Liver (tissue), 9 donors: ENCODE data around the gene CDH7. TPM values are rescaled to one million over a fixed set of nuclear protein-coding genes. Genes with fewer than 3 reads are reported as not detected.

ENCODE experiments used
- DNase-seq: peaks from one replicate; pipeline ENCODE4 v3.0.0-alpha.2; 2017; ENCODE audit warnings: low spot score
- H3K27ac ChIP-seq, 2 donors: one replicate each; pipeline ENCODE4 v1.7.0; 2013; ENCODE audit warnings: inconsistent platforms in 2 of 2, low read length in 2 of 2, control low read depth in 1 of 2, low read depth in 1 of 2, mild to moderate bottlenecking in 1 of 2
- H3K27me3 ChIP-seq, 4 donors: one replicate each; pipeline versions ENCODE4 v1.6.1 to v1.7.0; 2013; ENCODE audit warnings: low read length in 3 of 4, inconsistent platforms in 1 of 4, mild to moderate bottlenecking in 1 of 4, moderate library complexity in 1 of 4; ENCODE audit not compliant: control insufficient read depth in 4 of 4, insufficient read depth in 4 of 4
- H3K36me3 ChIP-seq, 4 donors: one replicate each; pipeline versions ENCODE4 v1.6.1 to v1.7.0; 2013; ENCODE audit warnings: low read length in 3 of 4, mild to moderate bottlenecking in 3 of 4, low read depth in 1 of 4, moderate library complexity in 1 of 4; ENCODE audit not compliant: control insufficient read depth in 4 of 4, insufficient read depth in 3 of 4
- H3K4me1 ChIP-seq, 4 donors: one replicate each; pipeline versions ENCODE4 v1.6.1 to v1.7.0; 2013; ENCODE audit warnings: low read length in 3 of 4, mild to moderate bottlenecking in 3 of 4, moderate library complexity in 1 of 4; ENCODE audit not compliant: control insufficient read depth in 4 of 4, insufficient read depth in 4 of 4
- H3K4me3 ChIP-seq, 3 donors: one replicate each; pipeline versions ENCODE4 v1.6.1 to v1.7.0; 2013; ENCODE audit warnings: low read length in 3 of 3, control low read depth in 1 of 3, low read depth in 1 of 3, mild to moderate bottlenecking in 1 of 3
- H3K9ac ChIP-seq, 2 donors: one replicate each; pipeline ENCODE4 v1.7.0; 2013; ENCODE audit warnings: low read length in 2 of 2, mild to moderate bottlenecking in 2 of 2, moderate library complexity in 2 of 2, control low read depth in 1 of 2, low read depth in 1 of 2
- H3K9me3 ChIP-seq, 4 donors: one replicate each; pipeline versions ENCODE4 v1.6.1 to v1.7.0; 2013; ENCODE audit warnings: low read length in 3 of 4; ENCODE audit not compliant: control insufficient read depth in 4 of 4
- ATF3 ChIP-seq: IDR thresholded peaks from 2 replicates; pipeline ENCODE4 v1.6.1; 2016; ENCODE audit warnings: antibody characterized with exemption
- EGR1 ChIP-seq, 2 donors: IDR thresholded peaks; 2 replicates each; pipeline ENCODE4 v1.6.1; 2016 to 2018; ENCODE audit warnings: antibody characterized with exemption in 2 of 2, low read depth in 2 of 2
- FOXA1 ChIP-seq: IDR thresholded peaks from 2 replicates; pipeline ENCODE4 v1.6.1; 2016; ENCODE audit warnings: antibody characterized with exemption
- GABPA ChIP-seq, 2 donors: IDR thresholded peaks in 1 of 2; conservative IDR thresholded peaks in 1 of 2; 2 replicates each; pipeline ENCODE4 v1.6.1; 2016; ENCODE audit warnings: antibody characterized with exemption in 2 of 2, mild to moderate bottlenecking in 1 of 2, moderate library complexity in 1 of 2
- HNF4A ChIP-seq, 2 donors: conservative IDR thresholded peaks; 2 replicates each; pipeline ENCODE4 v1.6.1; 2016; ENCODE audit warnings: antibody characterized with exemption in 2 of 2, mild to moderate bottlenecking in 2 of 2
- HNF4G ChIP-seq: IDR thresholded peaks from 2 replicates; pipeline ENCODE4 v1.6.1; 2016; ENCODE audit warnings: antibody characterized with exemption
- JUND ChIP-seq, 2 donors: IDR thresholded peaks; 2 replicates each; pipeline ENCODE4 v1.6.1; 2016; ENCODE audit warnings: antibody characterized with exemption in 2 of 2
- MAX ChIP-seq: IDR thresholded peaks from 2 replicates; pipeline ENCODE4 v1.6.1; 2016; ENCODE audit warnings: antibody characterized with exemption
- NR2F2 ChIP-seq: IDR thresholded peaks from 2 replicates; pipeline ENCODE4 v1.6.1; 2016; ENCODE audit warnings: antibody characterized with exemption
- RAD21 ChIP-seq, 2 donors: IDR thresholded peaks; 2 replicates each; pipeline ENCODE4 v1.6.1; 2016; ENCODE audit warnings: antibody characterized with exemption in 2 of 2, mild to moderate bottlenecking in 2 of 2
- REST ChIP-seq: IDR thresholded peaks from 2 replicates; pipeline ENCODE4 v1.6.1; 2016; ENCODE audit warnings: antibody characterized with exemption, mild to moderate bottlenecking
- RXRA ChIP-seq, 2 donors: IDR thresholded peaks; 2 replicates each; pipeline ENCODE4 v1.6.1; 2017 to 2018; ENCODE audit warnings: antibody characterized with exemption in 2 of 2, mild to moderate bottlenecking in 1 of 2
- SP1 ChIP-seq: IDR thresholded peaks from 2 replicates; pipeline ENCODE4 v1.6.1; 2018; ENCODE audit warnings: antibody characterized with exemption, mild to moderate bottlenecking
- TAF1 ChIP-seq: conservative IDR thresholded peaks from 2 replicates; pipeline ENCODE4 v1.6.1; 2016; ENCODE audit warnings: antibody characterized with exemption, mild to moderate bottlenecking
- YY1 ChIP-seq: IDR thresholded peaks from 2 replicates; pipeline ENCODE4 v1.6.1; 2016; ENCODE audit warnings: antibody characterized with exemption, mild to moderate bottlenecking
- ZBTB33 ChIP-seq: IDR thresholded peaks from 2 replicates; pipeline ENCODE4 v1.6.1; 2016; ENCODE audit warnings: antibody characterized with exemption
- WGBS: extraction: QIAGEN DNeasy Blood & Tissue Kit; methylation state at CpG from one replicate; pipeline ENCODE4 v1.1.7; 2013; 5-methylcytosine and 5-hydroxymethylcytosine counted together
- polyA plus RNA-seq, 2 donors: library from polyadenylated mRNA; stranded (reverse) in 1 of 2; unstranded in 1 of 2; fragments of 200-250 nt in 1 of 2; fragments of >200 nt in 1 of 2; fragmentation: Nextera tagmentation in 1 of 2; extraction: Ambion mirVana in 1 of 2; gene quantifications; one replicate each; pipeline versions ENCODE4 v1.2.1 to v1.2.3, GENCODE V29; 2013 to 2015
- total RNA-seq, 2 donors: library from RNA; depleted of rRNA; stranded (reverse); fragments of >200 nt; gene quantifications; one replicate each; pipeline ENCODE4 v1.2.3, GENCODE V29; 2014
- donor health status: healthy.
- donor health status: healthy.
- donor health status: healthy.
- donor health status: healthy.
- donor health status: healthy.

CDH7 gene
- total and polyA plus RNA-seq, 4 donors, result under 0.01 TPM; not detected in 3

- no peaks in the 10 kb centered on the region for H3K9me3 ChIP-seq
- no peaks in the 10 kb centered on the region for H3K36me3 ChIP-seq
- no peak overlapping the region for H3K9ac ChIP-seq
- H3K4me1 ChIP-seq, result no peaks in the 10 kb centered on the region
- no peak overlapping the region for H3K4me3 ChIP-seq
- H3K27ac ChIP-seq, result no peak overlapping the region
- TF ChIP-seq EGR1 (IDR thresholded peaks at IDR 0.05; ENCODE audit: low read depth in 2 of 2) (no peak), REST (no peak), SP1 (no peak), YY1 (no peak), GABPA (IDR thresholded peaks at IDR 0.05 in 1 of 2, conservative IDR thresholded peaks at IDR 0.05 in 1 of 2) (no peak), TAF1 (no peak), MAX (no peak), HNF4G (no peak), RAD21 (IDR thresholded peaks at IDR 0.05) (no peak), ATF3 (no peak), FOXA1 (no peak), RXRA (IDR thresholded peaks at IDR 0.05) (no peak), NR2F2 (no peak), HNF4A (conservative IDR thresholded peaks at IDR 0.05) (no peak), ZBTB33 (no peak)
- H3K27me3 ChIP-seq, result no peaks in the 10 kb centered on the region
- DNase-seq, result no peak
- WGBS, result 67% methylated on average over 4 of the region's 4 CpGs
Observed at GRCh38 chr18:65790604-65791003, 39.8 kb downstream of the CDH7 start.

- H3K4me3 ChIP-seq, result no peak overlapping the region
- no peaks in the 10 kb centered on the region for H3K4me1 ChIP-seq
- DNase-seq, result no peak
- H3K27ac ChIP-seq, result no peak overlapping the region
- H3K27me3 ChIP-seq, result no peaks in the 10 kb centered on the region
- H3K9me3 ChIP-seq, result no peaks in the 10 kb centered on the region
- TF ChIP-seq SP1, result no peak
- no peak for TF ChIP-seq HNF4G
- TF ChIP-seq JUND (IDR thresholded peaks at IDR 0.05), result no peak
- TF ChIP-seq REST, result no peak
- H3K36me3 ChIP-seq, result no peaks in the 10 kb centered on the region
- WGBS, result 59% methylated on average over 4 of the region's 4 CpGs
- no peak overlapping the region for H3K9ac ChIP-seq
Observed at GRCh38 chr18:65791719-65792118, 40.9 kb downstream of the CDH7 start.
